ENCODE measurements around the gene CLASRP.

The CLASRP gene

GRCh38 chr19:45025264-45025663, 13.6 kb upstream of the CLASRP start:
- H3K4me2 ChIP-seq (ENCODE audit: low read length): no peak overlapping the region
- H3K27me3 ChIP-seq (ENCODE audit: control insufficient read depth, insufficient read depth, low read length): no peaks in the 10 kb centered on the region
- no peak overlapping the region for H3K4me3 ChIP-seq (ENCODE audit: low read length)
- no peaks in the 10 kb centered on the region for H3K9me3 ChIP-seq (replicated peaks; ENCODE audit: low read length)
- H3K9ac ChIP-seq (ENCODE audit: low read depth, low read length): no peak overlapping the region
- H3K4me1 ChIP-seq (ENCODE audit: control insufficient read depth, insufficient read depth, low read length): no peaks in the 10 kb centered on the region
- peaks cover 3% of the 10 kb centered on the region for H3K36me3 ChIP-seq (ENCODE audit: insufficient read depth, low read length)

GRCh38 chr19:45027371-45027770, 11.5 kb upstream of the CLASRP start:
- Histone ChIP-seq H3K4me1 (ENCODE audit: control insufficient read depth, insufficient read depth, low read length) (no peaks in the 10 kb centered on the region), H3K27me3 (ENCODE audit: control insufficient read depth, insufficient read depth, low read length) (no peaks in the 10 kb centered on the region), H3K9ac (ENCODE audit: low read depth, low read length) (no peak overlapping the region), H3K4me2 (ENCODE audit: low read length) (no peak overlapping the region), H3K9me3 (replicated peaks; ENCODE audit: low read length) (no peaks in the 10 kb centered on the region), H3K4me3 (ENCODE audit: low read length) (no peak overlapping the region), H3K36me3 (ENCODE audit: insufficient read depth, low read length) (peaks cover 3% of the 10 kb centered on the region)

GRCh38 chr19:45030825-45031224, 8.0 kb upstream of the CLASRP start:
- no peak overlapping the region for H3K9ac ChIP-seq (ENCODE audit: low read depth, low read length)
- H3K4me1 ChIP-seq (ENCODE audit: control insufficient read depth, insufficient read depth, low read length): no peaks in the 10 kb centered on the region
- H3K4me3 ChIP-seq (ENCODE audit: low read length): no peak overlapping the region
- H3K36me3 ChIP-seq (ENCODE audit: insufficient read depth, low read length): peaks cover 20% of the 10 kb centered on the region
- no peak overlapping the region for H3K4me2 ChIP-seq (ENCODE audit: low read length)
- H3K27me3 ChIP-seq (ENCODE audit: control insufficient read depth, insufficient read depth, low read length): no peaks in the 10 kb centered on the region
- H3K9me3 ChIP-seq (replicated peaks; ENCODE audit: low read length): no peaks in the 10 kb centered on the region

- no peak overlapping the region for H3K4me3 ChIP-seq (ENCODE audit: low read length)
- no peak overlapping the region for H3K4me2 ChIP-seq (ENCODE audit: low read length)
- H3K27me3 ChIP-seq (ENCODE audit: control insufficient read depth, insufficient read depth, low read length): no peaks in the 10 kb centered on the region
- H3K9me3 ChIP-seq (replicated peaks; ENCODE audit: low read length): no peaks in the 10 kb centered on the region
- H3K4me1 ChIP-seq (ENCODE audit: control insufficient read depth, insufficient read depth, low read length): no peaks in the 10 kb centered on the region
- no peak overlapping the region for H3K9ac ChIP-seq (ENCODE audit: low read depth, low read length)
- peaks cover 20% of the 10 kb centered on the region for H3K36me3 ChIP-seq (ENCODE audit: insufficient read depth, low read length)
Measured at GRCh38 chr19:45032421-45032820, 6.4 kb upstream of the CLASRP start.

GRCh38 chr19:45035755-45036154, 3.1 kb upstream of the CLASRP start:
- peaks cover 12% of the 10 kb centered on the region for H3K4me1 ChIP-seq (ENCODE audit: control insufficient read depth, insufficient read depth, low read length)
- H3K9me3 ChIP-seq (replicated peaks; ENCODE audit: low read length): no peaks in the 10 kb centered on the region
- H3K4me2 ChIP-seq (ENCODE audit: low read length): no peak overlapping the region
- H3K27me3 ChIP-seq (ENCODE audit: control insufficient read depth, insufficient read depth, low read length): no peaks in the 10 kb centered on the region
- H3K4me3 ChIP-seq (ENCODE audit: low read length): no peak overlapping the region
- H3K36me3 ChIP-seq (ENCODE audit: insufficient read depth, low read length): peaks cover 26% of the 10 kb centered on the region
- H3K9ac ChIP-seq (ENCODE audit: low read depth, low read length): no peak overlapping the region

GRCh38 chr19:45037393-45038169, 1.3 kb upstream of the CLASRP start:
- Histone ChIP-seq H3K4me3 (ENCODE audit: low read length) (no peak overlapping the region), H3K9me3 (replicated peaks; ENCODE audit: low read length) (no peaks in the 10 kb centered on the region), H3K36me3 (ENCODE audit: insufficient read depth, low read length) (peaks cover 35% of the 10 kb centered on the region), H3K4me2 (ENCODE audit: low read length) (no peak overlapping the region), H3K27me3 (ENCODE audit: control insufficient read depth, insufficient read depth, low read length) (no peaks in the 10 kb centered on the region), H3K4me1 (ENCODE audit: control insufficient read depth, insufficient read depth, low read length) (peaks cover 12% of the 10 kb centered on the region), H3K9ac (ENCODE audit: low read depth, low read length) (no peak overlapping the region)

- H3K36me3 ChIP-seq (ENCODE audit: insufficient read depth, low read length): peaks cover 48% of the 10 kb centered on the region
- no peaks in the 10 kb centered on the region for H3K9me3 ChIP-seq (replicated peaks; ENCODE audit: low read length)
- H3K4me1 ChIP-seq (ENCODE audit: control insufficient read depth, insufficient read depth, low read length): peaks cover 12% of the 10 kb centered on the region
- H3K4me2 ChIP-seq (ENCODE audit: low read length): peak overlapping the region; percentile 93
- no peaks in the 10 kb centered on the region for H3K27me3 ChIP-seq (ENCODE audit: control insufficient read depth, insufficient read depth, low read length)
- peak overlapping the region; percentile 100 for H3K9ac ChIP-seq (ENCODE audit: low read depth, low read length)
- peak overlapping the region; percentile 99 for H3K4me3 ChIP-seq (ENCODE audit: low read length)
Measured at GRCh38 chr19:45040059-45040771, 1.4 kb downstream of the CLASRP start.

- H3K4me2 ChIP-seq (ENCODE audit: low read length): no peak overlapping the region
- no peaks in the 10 kb centered on the region for H3K9me3 ChIP-seq (replicated peaks; ENCODE audit: low read length)
- H3K4me3 ChIP-seq (ENCODE audit: low read length): no peak overlapping the region
- H3K27me3 ChIP-seq (ENCODE audit: control insufficient read depth, insufficient read depth, low read length): no peaks in the 10 kb centered on the region
- no peak overlapping the region for H3K9ac ChIP-seq (ENCODE audit: low read depth, low read length)
- H3K36me3 ChIP-seq (ENCODE audit: insufficient read depth, low read length): peaks cover 50% of the 10 kb centered on the region
- H3K4me1 ChIP-seq (ENCODE audit: control insufficient read depth, insufficient read depth, low read length): peaks cover 12% of the 10 kb centered on the region
Measured at GRCh38 chr19:45041125-45041524, 2.3 kb downstream of the CLASRP start.

GRCh38 chr19:45045671-45046353, 7.0 kb downstream of the CLASRP start:
- H3K4me2 ChIP-seq (ENCODE audit: low read length): no peak overlapping the region
- no peak overlapping the region for H3K9ac ChIP-seq (ENCODE audit: low read depth, low read length)
- peaks cover 47% of the 10 kb centered on the region for H3K36me3 ChIP-seq (ENCODE audit: insufficient read depth, low read length)
- H3K27me3 ChIP-seq (ENCODE audit: control insufficient read depth, insufficient read depth, low read length): no peaks in the 10 kb centered on the region
- H3K4me1 ChIP-seq (ENCODE audit: control insufficient read depth, insufficient read depth, low read length): no peaks in the 10 kb centered on the region
- H3K4me3 ChIP-seq (ENCODE audit: low read length): no peak overlapping the region
- no peaks in the 10 kb centered on the region for H3K9me3 ChIP-seq (replicated peaks; ENCODE audit: low read length)

- Histone ChIP-seq H3K4me3 (ENCODE audit: low read length) (no peak overlapping the region), H3K4me2 (ENCODE audit: low read length) (no peak overlapping the region), H3K4me1 (ENCODE audit: control insufficient read depth, insufficient read depth, low read length) (no peaks in the 10 kb centered on the region), H3K9me3 (replicated peaks; ENCODE audit: low read length) (no peaks in the 10 kb centered on the region), H3K27me3 (ENCODE audit: control insufficient read depth, insufficient read depth, low read length) (no peaks in the 10 kb centered on the region), H3K9ac (ENCODE audit: low read depth, low read length) (no peak overlapping the region), H3K36me3 (ENCODE audit: insufficient read depth, low read length) (peaks cover 43% of the 10 kb centered on the region)
Measured at GRCh38 chr19:45046355-45046754, 7.5 kb downstream of the CLASRP start.

- peaks cover 43% of the 10 kb centered on the region for H3K36me3 ChIP-seq (ENCODE audit: insufficient read depth, low read length)
- no peaks in the 10 kb centered on the region for H3K27me3 ChIP-seq (ENCODE audit: control insufficient read depth, insufficient read depth, low read length)
- H3K4me1 ChIP-seq (ENCODE audit: control insufficient read depth, insufficient read depth, low read length): no peaks in the 10 kb centered on the region
- no peak overlapping the region for H3K4me2 ChIP-seq (ENCODE audit: low read length)
- no peaks in the 10 kb centered on the region for H3K9me3 ChIP-seq (replicated peaks; ENCODE audit: low read length)
- H3K4me3 ChIP-seq (ENCODE audit: low read length): no peak overlapping the region
- no peak overlapping the region for H3K9ac ChIP-seq (ENCODE audit: low read depth, low read length)
Measured at GRCh38 chr19:45047188-45047797, 8.4 kb downstream of the CLASRP start.
